ENCODE results near the gene TECPR1.

DNA sequence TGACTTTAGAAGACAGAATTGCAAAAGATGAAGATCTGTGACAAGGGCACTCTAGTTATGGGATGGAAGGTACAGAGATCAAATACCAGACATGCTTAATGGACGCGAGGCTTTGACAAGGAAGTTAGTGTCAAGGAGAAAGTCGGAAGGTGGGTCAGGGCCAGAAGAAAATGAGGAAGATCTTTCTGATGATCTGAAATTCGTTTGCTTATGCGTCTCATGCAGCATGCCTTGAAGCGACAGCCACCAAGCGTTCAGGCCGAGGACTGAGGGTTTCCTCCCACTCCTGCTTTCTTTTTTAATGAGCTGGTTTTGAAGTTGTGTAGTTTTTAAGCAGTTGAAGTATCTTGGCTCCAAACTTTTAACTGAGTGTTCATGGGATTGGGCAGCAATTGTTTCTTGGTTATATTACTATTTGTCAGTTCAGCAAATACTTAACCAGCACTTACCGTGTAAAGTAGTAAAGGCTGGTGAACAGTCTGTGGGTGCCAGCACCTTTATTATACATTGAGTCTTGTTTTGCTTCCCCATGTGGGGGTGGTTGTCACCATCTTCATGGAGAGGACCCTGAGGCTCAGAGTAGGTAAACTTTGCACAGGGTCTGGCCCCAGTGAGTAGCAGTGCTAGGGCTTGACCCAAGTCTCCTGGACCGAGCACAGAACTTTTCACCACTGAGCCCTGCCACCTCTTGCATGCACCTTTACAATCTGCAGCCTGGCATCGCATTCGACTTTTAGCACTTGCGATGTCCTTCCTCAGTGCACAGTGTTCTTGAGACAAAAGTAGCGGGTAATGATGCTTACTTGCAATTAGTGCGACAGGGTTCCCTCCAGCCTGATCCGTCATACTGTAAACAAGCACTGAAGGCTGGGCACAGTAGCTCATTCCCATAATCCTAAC, 55.1 kb downstream of the TECPR1 start:
- TF ChIP-seq GABPA (IDR thresholded peaks at IDR 0.05; ENCODE audit: low read depth) = no peak
- TF ChIP-seq, protein P1, sequence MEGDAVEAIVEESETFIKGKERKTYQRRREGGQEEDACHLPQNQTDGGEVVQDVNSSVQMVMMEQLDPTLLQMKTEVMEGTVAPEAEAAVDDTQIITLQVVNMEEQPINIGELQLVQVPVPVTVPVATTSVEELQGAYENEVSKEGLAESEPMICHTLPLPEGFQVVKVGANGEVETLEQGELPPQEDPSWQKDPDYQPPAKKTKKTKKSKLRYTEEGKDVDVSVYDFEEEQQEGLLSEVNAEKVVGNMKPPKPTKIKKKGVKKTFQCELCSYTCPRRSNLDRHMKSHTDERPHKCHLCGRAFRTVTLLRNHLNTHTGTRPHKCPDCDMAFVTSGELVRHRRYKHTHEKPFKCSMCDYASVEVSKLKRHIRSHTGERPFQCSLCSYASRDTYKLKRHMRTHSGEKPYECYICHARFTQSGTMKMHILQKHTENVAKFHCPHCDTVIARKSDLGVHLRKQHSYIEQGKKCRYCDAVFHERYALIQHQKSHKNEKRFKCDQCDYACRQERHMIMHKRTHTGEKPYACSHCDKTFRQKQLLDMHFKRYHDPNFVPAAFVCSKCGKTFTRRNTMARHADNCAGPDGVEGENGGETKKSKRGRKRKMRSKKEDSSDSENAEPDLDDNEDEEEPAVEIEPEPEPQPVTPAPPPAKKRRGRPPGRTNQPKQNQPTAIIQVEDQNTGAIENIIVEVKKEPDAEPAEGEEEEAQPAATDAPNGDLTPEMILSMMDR (IDR thresholded peaks at IDR 0.05; ENCODE audit: insufficient read depth, low read length) = peak; percentile 19
- TF ChIP-seq, protein P2, sequence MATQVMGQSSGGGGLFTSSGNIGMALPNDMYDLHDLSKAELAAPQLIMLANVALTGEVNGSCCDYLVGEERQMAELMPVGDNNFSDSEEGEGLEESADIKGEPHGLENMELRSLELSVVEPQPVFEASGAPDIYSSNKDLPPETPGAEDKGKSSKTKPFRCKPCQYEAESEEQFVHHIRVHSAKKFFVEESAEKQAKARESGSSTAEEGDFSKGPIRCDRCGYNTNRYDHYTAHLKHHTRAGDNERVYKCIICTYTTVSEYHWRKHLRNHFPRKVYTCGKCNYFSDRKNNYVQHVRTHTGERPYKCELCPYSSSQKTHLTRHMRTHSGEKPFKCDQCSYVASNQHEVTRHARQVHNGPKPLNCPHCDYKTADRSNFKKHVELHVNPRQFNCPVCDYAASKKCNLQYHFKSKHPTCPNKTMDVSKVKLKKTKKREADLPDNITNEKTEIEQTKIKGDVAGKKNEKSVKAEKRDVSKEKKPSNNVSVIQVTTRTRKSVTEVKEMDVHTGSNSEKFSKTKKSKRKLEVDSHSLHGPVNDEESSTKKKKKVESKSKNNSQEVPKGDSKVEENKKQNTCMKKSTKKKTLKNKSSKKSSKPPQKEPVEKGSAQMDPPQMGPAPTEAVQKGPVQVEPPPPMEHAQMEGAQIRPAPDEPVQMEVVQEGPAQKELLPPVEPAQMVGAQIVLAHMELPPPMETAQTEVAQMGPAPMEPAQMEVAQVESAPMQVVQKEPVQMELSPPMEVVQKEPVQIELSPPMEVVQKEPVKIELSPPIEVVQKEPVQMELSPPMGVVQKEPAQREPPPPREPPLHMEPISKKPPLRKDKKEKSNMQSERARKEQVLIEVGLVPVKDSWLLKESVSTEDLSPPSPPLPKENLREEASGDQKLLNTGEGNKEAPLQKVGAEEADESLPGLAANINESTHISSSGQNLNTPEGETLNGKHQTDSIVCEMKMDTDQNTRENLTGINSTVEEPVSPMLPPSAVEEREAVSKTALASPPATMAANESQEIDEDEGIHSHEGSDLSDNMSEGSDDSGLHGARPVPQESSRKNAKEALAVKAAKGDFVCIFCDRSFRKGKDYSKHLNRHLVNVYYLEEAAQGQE (IDR thresholded peaks at IDR 0.05; ENCODE audit: insufficient replicate concordance, low read depth) = no peak
